Lower lobe of right lung (tissue), 2 donors: ENCODE data around the gene UNC13D. TPM values are rescaled to one million over a fixed set of nuclear protein-coding genes. Genes with fewer than 3 reads are reported as not detected.

Experiments used
- ATAC-seq, 2 donors: fragments of 200-7000 bp; cut with Tn5 transposase; one replicate each; pipeline ENCODE4 v1.9.1; 2020 to 2022; ENCODE audit warnings: mild to moderate bottlenecking in 2 of 2, moderate library complexity in 2 of 2
- DNase-seq: peaks from one replicate; pipeline ENCODE4 v3.0.0-alpha.2; 2020
- H3K27ac ChIP-seq: fragments of 200-600 bp; one replicate; pipeline ENCODE4 v1.8.0; 2022
- H3K27me3 ChIP-seq: fragments of 200-600 bp; one replicate; pipeline ENCODE4 v1.8.0; 2022; ENCODE audit warnings: low read depth
- H3K36me3 ChIP-seq: fragments of 200-600 bp; one replicate; pipeline ENCODE4 v1.8.0; 2022; ENCODE audit warnings: mild to moderate bottlenecking
- H3K4me1 ChIP-seq: fragments of 200-600 bp; one replicate; pipeline ENCODE4 v1.8.0; 2022
- H3K4me3 ChIP-seq: fragments of 200-600 bp; one replicate; pipeline ENCODE4 v1.8.0; 2022; ENCODE audit warnings: mild to moderate bottlenecking
- H3K9me3 ChIP-seq: fragments of 200-600 bp; one replicate; pipeline ENCODE4 v1.8.0; 2022
- CTCF ChIP-seq: fragments of 200-600 bp; IDR thresholded peaks from one replicate; pipeline ENCODE4 v1.8.0; 2022; ENCODE audit warnings: antibody characterized with exemption, mild to moderate bottlenecking
- intact Hi-C: fragments of 100-400 bp; cut with DNase I; formaldehyde crosslinking; loops from one replicate; pipeline ENCODE4 v1.11.0; 2022
- total RNA-seq: library from RNA; stranded (reverse); fragmentation: NEBNext Ultra II Directional; extraction: Animal tissue kit (Norgen Biotek cat#: 25700); gene quantifications from one replicate; pipeline ENCODE4 v1.2.1, GENCODE V29; 2021
- donor health status: DM: no; HTN: yes; CAD: no; lungs with severe emphysema.

UNC13D gene
- total RNA-seq, 1 donor from 2014 or later: 118 TPM

- no peak for ATAC-seq
- intact Hi-C loops: no loop called here
- H3K4me1 ChIP-seq: peaks cover 60% of the 10 kb centered on the region
Observed at GRCh38 chr17:75875940-75876189, 31.7 kb upstream of the UNC13D start.

GRCh38 chr17:75875182-75875939 lies 31.2 kb upstream of the UNC13D start:
- peak overlapping the region; percentile 93 for H3K27ac ChIP-seq
- peak overlapping the region; percentile 67 for H3K4me3 ChIP-seq
- no peaks in the 10 kb centered on the region for H3K9me3 ChIP-seq
- ATAC-seq: no peak
- intact Hi-C loops: no loop called here
- no peaks in the 10 kb centered on the region for H3K27me3 ChIP-seq
- no peak for DNase-seq
- H3K4me1 ChIP-seq: peaks cover 60% of the 10 kb centered on the region
- H3K36me3 ChIP-seq: peaks cover 25% of the 10 kb centered on the region
- TF ChIP-seq CTCF: no peak

More at GRCh38 chr17:75875940-75876189, 31.7 kb upstream of the UNC13D start:
- TF ChIP-seq CTCF: no peak
- Histone ChIP-seq H3K36me3 (peaks cover 25% of the 10 kb centered on the region), H3K4me3 (peak overlapping the region; percentile 67), H3K27me3 (no peaks in the 10 kb centered on the region), H3K27ac (peak overlapping the region; percentile 93), H3K9me3 (no peaks in the 10 kb centered on the region)
- no peak for DNase-seq

GRCh38 chr17:75874323-75875181 lies 30.3 kb upstream of the UNC13D start:
- DNase-seq: no peak
- peaks cover 25% of the 10 kb centered on the region for H3K36me3 ChIP-seq
- H3K27me3 ChIP-seq: no peaks in the 10 kb centered on the region
- TF ChIP-seq CTCF: no peak
- no peak overlapping the region for H3K4me3 ChIP-seq
- peaks cover 64% of the 10 kb centered on the region for H3K4me1 ChIP-seq
- peak overlapping the region; percentile 93 for H3K27ac ChIP-seq
- intact Hi-C loops: no loop called here
- no peaks in the 10 kb centered on the region for H3K9me3 ChIP-seq
- ATAC-seq: no peak

- H3K9me3 ChIP-seq: no peaks in the 10 kb centered on the region
- ATAC-seq (no peak), DNase-seq (no peak)
- H3K4me1 ChIP-seq: peaks cover 68% of the 10 kb centered on the region
- intact Hi-C loops: no loop called here
- no peak overlapping the region for H3K4me3 ChIP-seq
- peaks cover 25% of the 10 kb centered on the region for H3K36me3 ChIP-seq
- H3K27ac ChIP-seq: peak overlapping the region; percentile 91
- no peaks in the 10 kb centered on the region for H3K27me3 ChIP-seq
- TF ChIP-seq CTCF: no peak
Observed at GRCh38 chr17:75873587-75874322, 29.6 kb upstream of the UNC13D start.
